T-helper 1 cell treated with Interleukin-12 subunit alpha and Interleukin-12 subunit beta and Interleukin-4 antibody, amounts not matched to agents 30 ng/mL and 1 ng/mL, for 36 hours (primary cell): ENCODE results near the gene PRSS21. TPM values are rescaled to one million over a fixed set of nuclear protein-coding genes. Genes with fewer than 3 reads are reported as not detected.

Source experiments
- intact Hi-C: fragments of 100-400 bp; cut with micrococcal nuclease; formaldehyde crosslinking; loops from one replicate; pipeline ENCODE4 v1.15.1; 2024
- total RNA-seq: library from RNA; stranded (reverse); gene quantifications from 2 replicates; pipeline ENCODE4 v1.2.3, GENCODE V29; 2022

Gene PRSS21
- total RNA-seq, 1 donor from 2014 or later: 6.5 TPM

GRCh38 chr16:2840914-2841313 lies 23.9 kb downstream of the PRSS21 start:
- intact Hi-C loops: no loop called here

DNA sequence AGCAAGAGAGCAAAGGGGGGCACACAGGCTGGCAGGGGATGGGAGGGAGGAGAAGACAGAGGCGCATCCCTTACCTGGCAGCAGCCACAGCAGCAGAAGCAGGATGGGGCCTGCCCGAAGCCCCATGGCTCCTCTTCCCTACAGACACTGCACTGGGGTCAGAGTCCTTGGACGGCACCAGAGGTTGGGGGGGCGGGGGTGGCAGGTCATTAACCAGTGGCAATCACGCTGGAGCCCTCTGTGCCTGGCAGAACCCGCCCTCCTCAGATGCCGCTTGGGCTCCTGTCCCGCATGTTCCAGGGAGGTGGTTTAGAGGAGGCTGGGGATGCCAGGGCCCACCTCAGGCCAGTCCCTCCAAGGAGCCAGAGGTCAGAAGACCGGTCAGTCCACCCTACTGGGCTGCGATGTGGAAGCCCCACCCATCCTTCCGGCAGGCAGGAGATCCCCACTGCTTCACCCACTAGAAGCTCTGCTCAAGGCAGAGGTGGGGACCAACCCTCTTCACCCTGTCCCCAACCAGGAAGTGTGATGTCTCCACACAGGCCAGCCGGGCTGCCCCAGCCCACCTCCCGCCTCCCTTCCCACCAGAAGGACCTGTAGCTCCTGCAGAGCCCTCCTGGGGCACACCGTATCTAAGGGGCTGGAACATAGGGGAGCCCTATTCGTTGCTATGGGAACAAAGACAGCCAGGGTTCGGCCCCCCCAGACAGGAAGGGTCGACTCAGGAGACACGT lies 24.7 kb downstream of the PRSS21 start:
- intact Hi-C loops: no loop called here

DNA sequence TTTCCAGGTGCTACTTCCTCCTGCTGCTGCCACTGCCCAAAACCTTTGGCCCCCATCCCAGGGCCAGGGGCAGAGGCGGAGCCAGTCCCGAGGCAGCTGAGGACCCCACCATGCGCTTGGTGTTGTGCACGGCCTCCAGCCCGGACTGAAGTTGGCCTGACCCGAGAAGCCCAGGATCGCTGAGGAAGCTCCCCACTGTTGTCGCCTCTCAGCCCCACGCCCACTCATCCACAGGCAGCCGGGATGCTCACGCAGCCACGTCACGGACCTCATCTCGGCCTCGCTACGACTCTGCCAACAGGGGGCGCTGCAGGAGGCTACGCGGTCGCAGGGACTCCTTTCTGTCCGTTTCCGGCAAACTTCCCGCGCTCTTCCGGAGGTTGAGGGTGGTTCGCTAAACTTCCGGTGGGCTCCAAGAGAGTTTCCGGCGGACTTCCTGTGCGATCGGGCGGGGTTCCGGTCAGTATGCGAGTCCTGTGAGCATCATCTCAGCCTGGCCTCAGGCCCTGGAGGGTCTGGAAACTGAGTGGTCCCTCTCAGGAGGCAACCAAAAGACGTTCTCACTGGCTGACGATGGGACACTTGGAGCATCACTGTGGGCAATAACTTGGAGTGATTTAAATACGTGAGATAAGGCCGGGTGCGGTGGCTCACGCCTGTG lies 25.4 kb downstream of the PRSS21 start:
- intact Hi-C loops: no loop called here

- intact Hi-C loops: no loop called here
Measured at GRCh38 chr16:2843526-2843925, 26.5 kb downstream of the PRSS21 start.

DNA sequence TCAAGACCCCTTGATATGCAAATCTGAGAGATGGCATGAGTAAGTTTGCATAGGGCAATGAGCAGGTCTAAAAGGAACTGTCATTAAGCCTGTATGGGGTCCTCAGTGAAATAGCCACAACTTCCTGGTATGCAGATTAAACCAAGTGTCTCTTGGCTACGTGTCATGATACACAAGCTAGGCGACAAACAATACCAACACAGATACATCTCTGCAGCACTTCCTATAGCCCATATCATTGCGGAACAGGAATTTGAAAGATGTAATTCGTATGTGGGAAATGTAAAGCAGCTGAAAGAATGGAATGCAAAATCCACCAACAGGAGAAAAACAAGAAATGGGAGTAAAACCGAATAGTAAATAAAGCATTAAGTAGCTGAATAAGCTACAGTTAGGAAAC lies 28.1 kb downstream of the PRSS21 start:
- intact Hi-C loops: no loop called here

- intact Hi-C loops: no loop called here
Measured at GRCh38 chr16:2846511-2847310, 29.7 kb downstream of the PRSS21 start.

DNA sequence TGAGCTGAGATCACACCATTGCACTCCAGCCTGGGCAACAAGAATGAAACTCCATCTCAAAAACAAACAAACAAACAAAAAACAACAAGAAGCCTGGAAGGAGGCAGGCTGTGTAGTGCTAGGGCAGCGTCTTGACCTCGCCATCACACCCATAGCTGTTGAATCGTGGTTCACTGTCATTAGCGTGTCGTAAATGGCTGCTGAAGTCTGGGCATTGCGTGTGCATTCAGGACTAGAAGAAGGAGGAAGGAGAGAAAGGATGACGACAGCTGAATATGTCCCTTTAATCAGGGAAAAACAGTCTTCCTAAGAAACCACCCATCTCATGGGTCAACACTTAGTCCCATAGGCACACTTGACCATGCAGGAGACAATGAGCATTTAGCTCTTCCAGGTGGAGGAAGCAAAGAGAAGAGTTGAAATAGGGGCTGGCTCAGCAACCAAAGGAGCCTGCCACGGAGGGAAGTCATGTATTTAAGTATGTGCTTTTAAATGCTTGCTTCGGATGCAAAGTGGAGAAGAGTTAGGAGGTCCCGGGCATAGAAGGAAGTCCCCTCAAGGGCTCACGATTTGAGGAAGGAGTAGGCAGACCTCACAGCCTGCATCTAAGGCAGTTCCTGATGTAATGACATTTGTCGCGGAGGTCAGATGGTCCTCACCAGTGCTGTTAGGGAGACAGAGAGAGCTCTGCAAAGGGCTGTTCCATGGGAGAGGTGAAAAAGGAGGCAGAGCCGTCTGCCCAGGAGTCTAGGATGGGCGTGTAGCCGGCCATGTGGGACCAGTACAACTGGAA lies 32.1 kb downstream of the PRSS21 start:
- intact Hi-C loops: no loop called here

DNA sequence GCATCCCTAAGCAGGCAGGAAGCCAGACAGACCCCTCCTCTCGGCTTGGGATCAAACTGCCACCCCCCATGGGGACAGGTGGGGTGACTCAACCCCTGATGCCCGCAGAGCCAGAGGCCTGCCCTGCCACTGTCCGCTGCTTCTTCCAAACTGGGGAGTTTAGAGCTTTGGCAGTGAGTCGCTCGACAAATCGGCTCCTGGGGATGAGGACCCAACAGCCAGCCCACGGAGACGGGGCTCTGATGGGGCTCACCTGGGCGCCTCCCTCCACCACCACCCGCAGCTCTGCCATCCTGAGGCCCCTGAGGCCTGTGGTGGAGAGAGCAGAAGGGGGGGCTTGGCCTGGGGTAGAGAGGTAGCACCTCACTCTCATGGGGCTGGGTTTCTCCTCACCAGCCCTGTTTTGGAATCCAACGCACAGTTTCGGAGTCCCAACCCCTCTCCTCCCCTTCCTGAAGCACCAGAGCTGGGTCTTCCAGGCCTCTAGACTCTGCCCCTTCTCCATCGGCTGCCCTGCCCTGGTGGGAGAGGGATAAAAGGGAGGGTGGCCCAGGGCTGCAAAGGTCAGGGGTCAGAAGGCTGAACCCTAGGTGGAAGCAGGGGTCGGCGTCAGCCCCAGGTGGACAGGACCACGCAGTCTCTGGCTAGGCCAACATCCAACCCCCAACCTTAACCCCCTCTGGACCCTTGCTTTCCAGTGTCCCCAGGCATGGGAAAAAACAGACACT lies 35.1 kb downstream of the PRSS21 start:
- intact Hi-C loops: no loop called here

DNA sequence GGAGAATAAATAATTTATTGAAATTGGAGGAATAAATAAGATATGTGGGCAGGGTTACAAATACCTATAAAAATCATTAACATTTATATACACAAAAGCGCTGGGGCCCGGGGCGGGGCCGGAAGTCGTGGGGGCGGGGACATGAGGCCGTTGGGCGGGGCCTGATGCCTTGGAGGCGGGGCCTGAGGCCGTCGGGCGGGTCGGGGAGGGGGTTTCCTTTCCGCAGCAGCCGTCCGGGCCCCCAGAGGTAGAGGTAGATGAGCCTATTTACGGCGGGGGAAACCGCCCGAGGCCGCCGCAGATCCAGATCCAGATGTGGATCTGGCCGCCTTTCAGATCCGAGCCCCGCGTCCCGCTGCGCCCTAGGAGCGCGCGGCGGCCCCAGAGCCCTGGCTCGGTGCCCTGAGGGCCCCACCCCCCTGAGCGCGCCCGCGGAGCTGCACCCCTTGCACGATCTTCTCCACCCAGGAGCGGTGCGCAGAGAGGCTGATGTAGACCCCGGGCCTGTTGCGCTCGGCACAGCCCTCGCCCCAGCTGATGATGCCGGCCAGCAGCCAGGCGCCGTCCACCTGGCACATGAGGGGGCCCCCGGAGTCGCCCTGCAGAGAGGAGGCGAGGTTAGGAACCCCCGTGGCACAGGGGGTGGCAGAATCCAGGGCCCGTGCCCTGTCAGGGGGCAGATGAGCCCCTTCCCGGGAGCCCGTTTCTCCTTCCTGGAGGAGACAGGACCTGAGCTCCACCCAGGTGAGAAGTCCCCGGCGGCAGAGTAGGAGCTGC lies 35.9 kb downstream of the PRSS21 start:
- intact Hi-C loops: no loop called here

DNA sequence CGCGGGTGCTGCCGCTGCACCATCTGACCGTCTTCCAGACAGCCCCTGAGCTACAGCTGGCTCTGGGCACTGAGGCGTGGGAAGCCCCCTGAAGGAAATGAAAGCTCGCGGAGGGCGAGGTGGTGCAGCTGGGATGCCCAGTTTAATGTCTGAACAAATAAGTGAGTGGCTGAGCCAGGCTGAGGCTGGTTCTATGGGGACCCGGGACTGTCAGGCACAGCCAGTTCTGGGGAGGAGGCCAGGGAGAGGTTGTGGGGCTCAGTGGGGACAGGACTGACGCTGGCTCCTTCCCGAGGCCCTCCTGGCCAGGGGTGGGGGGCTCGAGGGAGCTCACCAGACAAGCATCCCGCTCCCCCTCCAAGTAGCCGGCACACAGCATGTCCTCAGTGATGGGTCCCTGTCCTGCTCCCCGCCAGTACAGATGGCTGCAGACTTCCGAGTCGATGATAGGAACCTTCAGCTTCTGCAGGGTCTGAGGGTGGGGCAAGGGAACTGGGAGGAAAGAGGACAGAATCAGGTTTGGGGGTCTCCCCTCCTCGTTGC lies 36.6 kb downstream of the PRSS21 start:
- intact Hi-C loops: no loop called here

DNA sequence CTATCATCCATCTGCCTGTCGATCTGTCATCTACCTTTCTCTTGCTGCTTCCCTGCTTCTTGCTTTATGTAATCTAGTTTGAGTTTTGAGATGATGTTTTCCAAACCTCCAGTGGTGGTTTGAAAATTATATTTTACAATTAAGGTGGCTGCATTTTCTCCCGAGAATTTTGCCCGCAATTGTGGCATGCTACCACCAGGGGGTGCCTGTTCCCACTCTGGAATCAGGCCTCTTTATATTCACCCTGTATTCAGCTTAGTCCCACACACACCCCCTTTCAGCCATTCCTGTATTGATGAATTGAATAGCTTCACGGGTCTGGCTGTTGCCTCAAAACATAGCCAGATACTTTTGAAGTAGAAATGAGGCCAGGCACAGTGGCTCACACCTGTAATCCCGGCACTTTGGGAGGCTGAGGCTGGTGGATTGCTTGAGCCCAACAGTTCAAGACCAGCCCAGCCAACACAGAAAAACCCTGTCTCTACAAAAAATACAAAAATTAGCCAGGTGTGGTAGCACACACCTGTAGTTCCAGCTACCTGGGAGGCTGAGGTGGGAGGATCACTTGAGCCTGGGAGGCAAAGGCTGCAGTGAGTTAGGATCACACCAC lies 37.8 kb downstream of the PRSS21 start:
- intact Hi-C loops: no loop called here

- intact Hi-C loops: no loop called here
Measured at GRCh38 chr16:2855536-2855935, 38.5 kb downstream of the PRSS21 start.

DNA sequence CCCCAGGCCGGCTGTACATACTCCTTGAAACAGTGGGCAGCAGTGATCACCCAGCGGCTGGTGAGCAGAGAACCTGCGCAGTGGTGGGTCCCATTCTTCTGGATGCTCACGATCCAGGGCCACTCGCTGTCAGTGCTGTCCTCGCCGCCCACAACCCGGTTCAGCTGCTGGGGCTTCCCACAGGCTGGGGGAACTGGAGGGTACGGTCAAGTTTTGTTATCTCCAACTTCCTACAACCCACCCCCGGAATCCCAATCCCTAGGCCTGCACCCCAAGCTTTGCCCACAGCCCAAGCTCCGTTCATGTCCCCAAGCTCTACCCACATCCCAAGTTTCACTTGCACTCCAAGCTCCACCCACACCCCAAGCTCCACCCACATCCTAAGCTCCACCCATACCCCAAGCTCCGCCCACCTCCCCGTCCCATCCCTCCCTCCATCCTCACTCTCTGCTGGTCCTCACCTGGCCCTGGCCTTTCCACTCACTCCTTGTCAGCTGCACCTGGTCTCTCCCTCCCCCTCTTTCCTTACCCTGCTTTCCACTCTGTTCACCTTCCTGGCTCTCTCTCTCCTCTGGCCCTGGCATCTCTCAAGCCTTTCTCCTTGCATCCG lies 39.1 kb downstream of the PRSS21 start:
- intact Hi-C loops: no loop called here

DNA sequence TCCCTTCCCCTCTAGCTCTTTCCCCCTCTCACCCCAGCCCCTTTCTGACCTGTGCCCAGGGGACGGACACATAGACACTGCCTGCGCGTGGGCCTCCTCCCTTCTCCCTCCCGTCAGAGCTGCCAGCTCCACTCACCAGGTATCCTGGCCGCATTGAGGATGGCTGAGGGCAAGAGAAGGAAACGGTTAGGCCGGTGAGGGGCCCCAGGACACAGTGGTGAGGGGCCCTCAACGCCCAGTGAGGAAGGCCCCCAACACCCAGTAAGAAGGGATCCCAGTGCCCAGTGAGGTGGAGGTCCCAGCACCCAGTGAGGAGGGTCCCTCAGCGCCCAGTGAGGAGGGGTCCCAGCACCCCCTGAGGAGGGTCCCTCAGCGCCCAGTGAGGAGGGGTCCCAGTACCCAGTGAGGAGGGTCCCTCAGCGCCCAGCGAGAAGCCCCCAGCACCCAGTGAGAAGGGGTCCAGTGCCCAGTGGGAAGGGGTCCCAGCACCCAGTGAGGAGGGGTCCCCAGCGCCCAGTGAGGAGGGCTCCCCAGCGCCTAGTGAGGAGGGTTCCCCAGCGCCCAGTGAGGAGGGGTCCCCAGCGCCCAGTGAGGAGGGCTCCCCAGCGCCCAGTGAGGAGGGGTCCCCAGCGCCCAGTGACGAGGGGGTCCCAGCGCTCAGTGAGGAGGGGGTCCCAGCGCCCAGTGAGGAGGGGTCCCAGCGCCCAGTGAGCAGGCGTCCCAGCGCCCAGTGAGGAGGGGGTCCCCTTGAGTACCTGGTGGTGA lies 39.8 kb downstream of the PRSS21 start:
- intact Hi-C loops: no loop called here

GRCh38 chr16:2857451-2858244 lies 40.6 kb downstream of the PRSS21 start, which contains the start of gene PRSS22:
Gene PRSS22 (minus strand): TSS chr16:2858170. CDS start chr16:2858104, 66 bp downstream.
- intact Hi-C loops: no loop called here

DNA sequence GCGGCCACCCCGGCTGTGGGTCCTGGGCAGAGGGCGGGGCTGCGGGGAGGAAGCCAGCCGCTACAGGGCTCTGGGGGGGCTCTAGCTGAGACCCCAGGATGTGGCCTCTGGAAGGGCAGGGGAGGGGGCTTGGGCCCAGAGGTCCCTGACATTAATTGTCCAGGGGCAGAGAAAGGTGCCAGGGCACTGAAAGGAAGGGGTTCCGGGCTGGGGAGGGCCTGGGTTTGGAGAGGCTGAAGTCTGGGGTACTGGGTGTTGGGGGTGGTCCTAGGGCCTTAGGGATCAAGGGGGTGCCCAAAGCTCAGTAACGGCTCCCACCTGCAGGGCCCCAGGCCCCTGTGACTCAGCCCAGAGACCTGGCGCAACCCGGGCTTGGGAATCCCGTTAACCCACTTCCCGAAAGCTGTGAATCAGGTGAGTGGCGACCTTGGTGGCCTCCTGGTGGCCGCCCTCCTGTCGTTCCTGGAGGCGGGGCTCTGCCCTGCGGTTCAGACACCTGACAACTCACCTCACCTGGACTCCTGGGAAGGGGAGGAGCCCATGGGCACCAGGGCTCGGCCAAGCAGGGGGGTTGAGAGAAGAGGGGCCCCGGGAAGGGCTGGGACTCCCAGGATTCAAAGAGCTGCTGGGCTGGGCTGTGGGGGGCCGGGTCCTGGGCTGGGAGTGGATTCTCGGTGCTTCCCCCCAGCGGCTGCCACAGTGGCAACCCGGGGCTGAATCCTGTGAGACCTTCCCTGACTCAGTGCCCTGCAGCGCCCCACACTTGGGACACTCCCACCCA lies 41.4 kb downstream of the PRSS21 start:
- intact Hi-C loops: no loop called here
